GM21723 (cell line): Measurements from ENCODE around the gene G3BP1.
A peak's percentile ranks its signal among the peaks of the same experiment; 100 is the strongest.
"Not testable (repeated sequence)": the region's sequence is repeated elsewhere in the genome, so short reads cannot be mapped to it uniquely, and the experiment has no call there.

Source experiments
- ATAC-seq: cut with Tn5 transposase; IDR thresholded peaks from one replicate; pipeline ENCODE4 v1.9.1; 2021; ENCODE audit warnings: mild to moderate bottlenecking, moderate library complexity; ENCODE audit not compliant: unreplicated experiment

The G3BP1 gene

GRCh38 chr5:151793358-151793757, 21.6 kb downstream of the G3BP1 start:
- ATAC-seq = no peak

DNA sequence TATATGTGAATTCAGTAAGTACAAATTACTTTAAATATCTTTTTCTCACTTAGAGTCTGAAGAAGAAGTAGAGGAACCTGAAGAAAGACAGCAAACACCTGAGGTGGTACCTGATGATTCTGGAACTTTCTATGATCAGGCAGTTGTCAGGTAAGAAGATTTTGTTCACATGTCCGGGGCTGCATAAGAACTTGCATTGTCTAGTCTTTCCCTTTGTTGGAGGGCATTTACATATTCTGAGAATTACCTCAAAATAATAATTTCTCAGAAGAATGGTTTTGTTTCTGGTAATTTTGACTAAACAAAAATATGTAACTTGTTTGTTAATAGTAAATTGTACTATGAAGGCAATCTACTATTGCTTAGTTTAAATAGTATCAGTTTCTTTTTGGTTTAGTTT, 23.7 kb downstream of the G3BP1 start:
- ATAC-seq = no peak

DNA sequence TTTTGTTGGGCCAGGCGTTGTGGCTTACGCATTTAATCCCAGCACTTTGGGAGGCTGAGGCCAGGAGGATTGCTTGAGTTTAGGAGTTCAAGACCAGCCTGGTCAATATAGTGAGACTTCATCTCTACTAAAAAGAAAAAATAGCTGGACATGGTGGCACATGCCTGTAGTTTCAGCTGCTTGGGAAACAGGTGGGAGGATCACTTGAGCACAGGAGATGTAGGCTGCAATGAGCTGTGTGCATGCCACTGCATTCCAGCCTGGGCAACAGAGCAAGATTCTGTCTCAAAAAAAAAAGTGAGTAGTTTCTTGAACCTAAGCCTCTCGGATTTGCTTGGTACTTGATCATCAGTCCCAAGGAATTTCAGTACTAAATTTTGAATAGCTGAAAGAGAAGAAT, 26.9 kb downstream of the G3BP1 start:
- ATAC-seq = no peak

- no peak for ATAC-seq
These were observed 27.7 kb downstream of the G3BP1 start for GRCh38 chr5:151799407-151799806.

GRCh38 chr5:151800532-151800931, 28.8 kb downstream of the G3BP1 start:
- ATAC-seq = no peak

GRCh38 chr5:151805414-151806223, 33.9 kb downstream of the G3BP1 start:
- ATAC-seq = no peak

DNA sequence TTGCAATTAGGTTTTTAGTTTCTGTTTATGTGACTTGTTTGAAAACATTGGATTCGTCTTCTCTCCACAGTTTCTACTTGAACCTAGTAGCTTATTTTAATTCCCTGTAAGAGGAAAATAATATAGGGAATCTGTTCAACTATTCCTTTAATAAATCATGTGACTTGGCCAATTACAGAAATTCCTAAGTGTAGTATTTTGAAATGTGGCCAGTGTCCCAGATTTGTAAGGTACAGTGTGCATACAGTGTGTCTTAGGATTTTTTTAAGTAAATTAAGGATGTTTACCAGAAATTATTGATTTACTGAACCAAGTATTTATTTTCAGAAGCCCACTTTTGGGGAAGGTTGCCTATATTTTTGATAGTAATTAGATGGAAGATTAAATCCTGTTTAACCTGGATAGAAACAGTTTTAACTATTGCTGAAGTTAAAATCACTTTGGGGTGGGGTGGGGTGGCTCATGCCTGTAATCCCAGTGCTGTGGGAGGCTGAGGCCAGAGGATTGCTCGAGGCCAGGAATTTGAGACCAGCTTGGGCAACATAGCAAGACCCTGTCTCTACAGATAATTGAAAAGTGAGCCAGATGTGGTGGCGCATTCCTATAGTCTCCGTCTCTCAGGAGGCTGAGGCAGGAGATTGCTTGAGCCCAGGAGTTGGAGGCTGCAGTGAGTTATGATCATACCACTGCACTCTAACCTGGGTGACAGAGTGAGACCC, 36.9 kb downstream of the G3BP1 start:
- no peak for ATAC-seq

DNA sequence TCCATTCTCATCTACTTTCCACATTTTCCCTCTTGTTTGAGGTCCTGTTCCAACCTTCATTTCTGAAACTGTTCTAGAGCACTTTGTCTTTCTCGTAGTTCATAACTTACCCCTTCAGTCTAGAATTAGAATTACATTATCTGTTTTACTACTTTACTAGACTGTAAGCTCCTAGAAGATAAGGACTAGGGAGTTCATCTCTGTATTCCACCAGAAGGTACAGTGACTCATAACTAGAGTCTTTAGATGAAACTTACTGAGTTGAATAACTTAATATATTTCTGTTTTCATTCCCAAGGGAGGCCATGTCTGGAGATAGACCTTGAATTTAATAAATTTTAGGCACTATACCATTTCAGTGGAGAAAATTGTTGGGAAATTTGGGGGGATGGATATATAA, 38.7 kb downstream of the G3BP1 start:
- ATAC-seq = no peak

DNA sequence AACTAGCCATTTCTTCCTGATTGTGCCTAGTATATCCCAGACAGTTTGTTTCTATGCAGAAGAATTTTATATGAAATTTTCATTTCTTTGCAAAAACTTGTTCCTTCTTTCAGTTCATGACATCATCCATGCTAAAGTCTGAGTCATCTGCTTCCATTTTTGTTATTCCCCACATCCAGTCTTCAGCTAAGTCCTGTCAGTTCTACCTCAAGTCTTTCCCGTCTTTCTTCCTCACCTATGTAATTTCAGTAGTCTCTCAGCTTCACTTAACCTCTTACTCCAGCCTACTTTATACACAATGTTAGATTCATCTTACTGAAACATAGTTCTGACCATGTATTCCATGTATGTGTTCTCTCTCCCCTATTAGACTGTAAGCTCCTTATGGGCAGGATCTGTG, 39.1 kb downstream of the G3BP1 start:
- no peak for ATAC-seq

- no peak for ATAC-seq
These were observed 40.0 kb downstream of the G3BP1 start for GRCh38 chr5:151811593-151812321.

GRCh38 chr5:151812757-151813309, 41.1 kb downstream of the G3BP1 start:
- no peak for ATAC-seq

DNA sequence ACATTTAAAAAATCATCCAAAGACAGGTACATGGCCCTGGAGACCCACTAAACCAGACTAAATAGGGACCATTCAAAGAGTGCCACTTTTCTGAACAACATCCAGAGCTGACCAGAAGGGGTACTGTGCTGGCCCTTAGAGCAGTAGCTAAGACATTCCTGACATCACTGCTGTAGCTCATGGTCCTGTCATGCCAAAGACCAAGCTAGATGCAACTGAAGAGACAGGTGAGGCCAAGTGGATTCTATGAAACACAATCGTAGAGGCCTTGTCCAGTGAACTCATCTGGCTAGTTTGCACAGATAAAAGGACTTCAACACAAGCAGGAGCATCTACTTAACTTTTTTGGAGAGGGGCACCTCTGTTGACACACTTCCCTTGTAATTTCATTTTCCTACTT, 43.3 kb downstream of the G3BP1 start:
- ATAC-seq = no peak

- ATAC-seq = no peak
These were observed 48.1 kb downstream of the G3BP1 start for GRCh38 chr5:151819830-151820229.

- ATAC-seq = no peak
These were observed 48.5 kb downstream of the G3BP1 start for GRCh38 chr5:151820271-151820670.

DNA sequence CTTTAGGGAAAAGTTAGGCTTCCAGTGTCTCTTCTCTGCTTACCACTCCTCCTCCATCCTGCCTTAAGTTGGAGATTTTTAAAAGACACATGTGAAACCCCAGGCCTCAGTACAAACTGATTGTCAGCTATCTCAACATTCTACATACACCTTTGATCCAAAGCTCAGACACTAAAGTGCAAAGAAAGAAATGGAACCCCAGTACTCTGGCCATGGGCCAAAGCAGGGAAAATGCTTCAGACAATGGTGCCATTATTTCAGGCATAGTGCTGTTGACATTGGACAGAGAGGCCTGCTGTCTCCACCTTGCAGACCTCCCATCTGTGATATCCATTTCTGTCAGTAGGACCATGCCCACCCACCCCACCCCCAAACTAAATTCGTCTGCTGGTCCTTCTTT, 49.1 kb downstream of the G3BP1 start:
- ATAC-seq = no peak

GRCh38 chr5:151822141-151822540, 50.4 kb downstream of the G3BP1 start:
- no peak for ATAC-seq

- peak; percentile 79 for ATAC-seq
These were observed 53.7 kb downstream of the G3BP1 start for GRCh38 chr5:151825445-151825844.

DNA sequence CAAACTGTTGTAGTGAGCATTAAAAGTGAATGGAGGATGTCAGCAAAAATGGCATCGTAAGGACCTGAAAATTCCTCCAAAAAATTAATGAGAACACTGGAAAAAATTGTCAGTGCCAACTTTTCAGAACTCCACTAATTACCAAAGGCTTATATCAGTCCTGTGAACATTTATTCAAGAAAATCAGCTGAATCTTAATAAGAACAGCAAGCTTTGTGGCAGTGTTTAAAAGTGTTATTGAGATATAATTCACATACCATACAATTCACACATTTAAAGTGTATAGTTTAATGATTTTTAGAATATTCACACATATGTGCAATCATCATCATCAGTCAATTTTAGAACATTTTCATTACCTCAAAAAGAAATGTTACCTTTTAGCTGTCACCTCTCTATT, 57.6 kb downstream of the G3BP1 start:
- no peak for ATAC-seq

DNA sequence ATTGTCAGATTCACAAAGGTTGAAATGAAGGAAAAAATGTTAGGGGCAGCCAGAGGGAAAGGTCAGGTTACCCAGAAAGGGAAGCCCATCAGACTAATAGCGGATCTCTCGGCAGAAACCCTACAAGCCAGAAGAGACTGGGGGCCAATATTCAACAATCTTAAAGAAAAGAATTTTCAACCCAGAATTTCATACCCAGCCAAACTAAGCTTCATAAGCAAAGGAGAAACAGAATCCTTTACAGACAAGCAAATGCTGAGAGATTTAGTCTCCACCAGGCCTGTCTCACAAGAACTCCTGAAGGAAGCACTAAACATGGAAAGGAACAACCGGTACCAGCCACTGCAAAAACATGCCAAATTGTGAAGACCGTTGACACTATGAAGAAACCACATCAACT, 61.1 kb downstream of the G3BP1 start:
- not testable (repeated sequence) for ATAC-seq

DNA sequence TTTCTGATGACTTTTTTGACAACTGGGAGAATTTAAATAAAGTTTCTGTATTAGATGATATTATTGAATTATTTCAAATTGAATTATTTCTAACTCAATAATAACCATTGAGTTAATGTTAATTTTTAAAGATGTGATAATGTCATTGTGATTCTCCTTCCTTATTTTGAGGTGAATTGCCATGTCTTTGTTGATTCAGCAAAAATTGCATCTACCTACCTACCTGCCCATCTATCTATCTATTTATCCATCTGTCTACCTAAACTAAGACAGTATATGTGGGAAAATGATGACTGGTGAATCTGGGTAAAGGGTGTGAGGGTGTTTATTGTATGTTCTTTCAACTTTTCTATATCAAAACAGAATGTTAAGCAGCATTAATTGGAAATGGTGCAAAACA, 75.0 kb downstream of the G3BP1 start:
- no peak for ATAC-seq

DNA sequence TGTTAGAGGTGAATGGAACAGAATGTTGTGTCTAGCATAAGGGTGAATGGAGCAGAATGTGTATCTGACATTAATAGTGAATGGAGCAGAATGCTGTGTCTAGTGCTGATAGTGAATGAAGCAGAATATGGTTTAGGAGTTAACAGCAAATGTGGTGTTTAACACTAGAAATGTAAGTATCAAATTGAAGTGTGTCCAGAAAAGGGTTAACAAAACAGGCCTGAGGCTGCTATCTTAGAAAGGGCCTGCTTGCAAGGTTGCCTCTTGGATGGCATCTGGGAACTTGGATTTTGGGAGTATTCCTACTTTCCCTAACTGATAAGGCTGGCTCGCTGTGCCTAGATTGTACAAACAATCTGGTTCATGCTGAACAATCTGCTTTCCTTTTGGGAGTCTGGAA, 76.1 kb downstream of the G3BP1 start:
- no peak for ATAC-seq
